NT2/D1 (cell line): ENCODE results near the gene RCAN1.

Source experiments
- YY1 ChIP-seq: IDR thresholded peaks from 2 replicates; pipeline ENCODE4 v1.6.1; 2011; ENCODE audit not compliant: insufficient read length, insufficient read depth
- ZNF274 ChIP-seq: IDR thresholded peaks from 2 replicates; pipeline ENCODE4 v1.6.1; 2011; ENCODE audit warnings: mild to moderate bottlenecking, low read depth, low read length

DNA sequence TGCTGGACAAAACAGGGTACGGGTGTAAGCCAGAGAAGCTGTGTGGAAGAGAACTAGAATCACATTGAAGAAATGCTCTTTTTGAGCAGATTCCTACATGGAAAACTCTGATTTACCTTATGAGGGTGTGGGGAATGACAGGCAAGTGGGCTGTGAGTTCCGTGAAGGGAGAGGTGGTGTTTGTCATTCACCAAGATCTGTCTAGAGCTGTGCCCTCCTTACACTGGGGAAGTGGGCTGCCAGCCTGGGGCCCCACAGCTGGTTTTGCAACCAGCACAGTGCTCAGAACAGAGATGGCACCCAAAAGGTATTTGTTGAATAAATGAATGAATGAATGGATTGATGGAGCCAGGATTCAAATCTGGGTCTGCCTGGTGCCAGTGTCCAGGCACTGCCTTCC, 10.4 kb downstream of the RCAN1 start:
- TF ChIP-seq ZNF274 (no peak), YY1 (no peak)
